KBM-7 (cell line): ENCODE measurements around the gene TOMM70.
"Not testable (repeated sequence)": the region's sequence is repeated elsewhere in the genome, so short reads cannot be mapped to it uniquely, and the experiment has no call there.

ENCODE experiments used
- DNase-seq: peaks from one replicate; pipeline ENCODE4 v3.0.0-alpha.2; 2015
- in situ Hi-C: fragments of 300-500 bp; cut with MboI; formaldehyde crosslinking; loops from 2 replicates; pipeline ENCODE4 v1.14.3; 2020; ENCODE audit warnings: low sequenced_read_pairs, low pct_unique_long_range_greater_than_20kb, mixed read lengths

TOMM70 gene

DNA sequence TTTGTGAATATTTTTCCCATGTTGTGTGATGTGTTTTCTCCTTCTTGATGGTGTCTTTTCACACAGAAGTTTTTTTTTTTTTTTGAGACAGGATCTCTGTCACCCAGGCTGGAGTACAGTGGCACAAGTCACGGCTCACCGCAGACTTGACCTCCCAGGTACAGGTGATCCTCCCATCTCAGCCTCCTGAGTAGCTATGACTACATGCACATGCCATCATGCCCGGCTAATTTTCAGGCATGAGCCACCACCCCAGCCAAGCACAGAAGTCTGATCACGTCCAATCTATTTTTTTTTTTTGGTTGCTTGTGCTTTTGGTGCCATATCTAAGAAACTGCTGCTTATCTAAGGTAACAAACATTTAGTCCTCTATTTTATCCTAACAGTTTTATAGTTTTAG is 24.6 kb downstream of the TOMM70 start:
- in situ Hi-C loops, result no loop called here
- DNase-seq, result no peak

DNA sequence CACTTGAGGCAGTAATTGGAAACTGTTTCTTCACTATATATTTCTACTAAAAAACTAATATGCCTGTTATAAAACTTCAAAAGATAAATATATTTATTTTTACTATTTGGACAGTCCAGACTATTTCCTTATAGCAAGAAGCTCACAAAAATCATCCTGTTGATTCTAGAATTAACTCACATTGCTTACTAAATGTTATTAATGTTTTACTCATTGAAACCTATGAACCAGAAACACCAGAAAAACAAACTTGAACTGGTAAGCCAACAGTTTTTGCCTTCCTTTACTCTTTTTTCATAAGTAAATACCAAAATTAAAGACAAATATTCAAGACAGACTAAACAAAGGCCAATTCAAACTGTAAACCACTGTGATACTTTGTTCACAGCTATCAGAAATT is 26.4 kb downstream of the TOMM70 start:
- in situ Hi-C loops, result no loop called here
- DNase-seq, result no peak

DNA sequence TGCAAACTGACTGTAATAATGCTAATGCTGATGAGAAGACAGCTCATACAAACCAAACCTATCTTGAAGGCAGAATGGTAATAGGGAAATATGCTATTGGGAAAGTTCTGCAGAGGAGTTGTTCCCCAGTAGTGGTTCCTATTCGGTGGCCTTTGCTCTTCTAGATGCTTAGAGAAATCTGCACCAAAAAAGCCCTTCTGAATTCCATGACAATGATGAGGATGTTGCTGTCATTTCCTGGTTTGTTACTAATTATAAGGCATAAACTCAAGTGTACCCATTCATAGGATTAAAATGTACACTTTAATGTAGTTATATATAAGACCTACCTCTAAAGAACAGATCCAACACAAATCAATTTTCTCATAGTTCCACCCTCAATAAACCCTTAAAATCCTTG is 30.1 kb downstream of the TOMM70 start:
- no peak for DNase-seq
- in situ Hi-C loops, result no loop called here

DNA sequence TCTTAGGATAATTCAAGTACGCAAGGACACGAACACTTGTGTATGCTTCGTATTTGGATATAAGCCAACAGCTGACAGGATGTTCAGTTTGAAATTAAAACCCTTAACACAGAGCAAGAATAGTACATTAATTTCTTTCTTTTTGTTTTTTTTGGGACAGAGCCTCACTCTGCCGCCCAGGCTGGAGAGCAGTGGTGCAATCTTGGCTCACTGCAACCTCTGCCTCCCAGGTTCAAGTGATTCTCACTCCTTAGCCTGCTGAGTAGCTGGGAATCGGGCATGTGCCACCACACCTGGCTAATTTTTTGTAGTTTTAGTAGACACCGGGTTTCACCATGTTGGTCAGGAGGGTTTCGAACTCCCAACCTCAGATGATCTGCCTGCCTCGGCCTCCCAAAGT is 32.4 kb downstream of the TOMM70 start:
- in situ Hi-C loops, result no loop called here

DNA sequence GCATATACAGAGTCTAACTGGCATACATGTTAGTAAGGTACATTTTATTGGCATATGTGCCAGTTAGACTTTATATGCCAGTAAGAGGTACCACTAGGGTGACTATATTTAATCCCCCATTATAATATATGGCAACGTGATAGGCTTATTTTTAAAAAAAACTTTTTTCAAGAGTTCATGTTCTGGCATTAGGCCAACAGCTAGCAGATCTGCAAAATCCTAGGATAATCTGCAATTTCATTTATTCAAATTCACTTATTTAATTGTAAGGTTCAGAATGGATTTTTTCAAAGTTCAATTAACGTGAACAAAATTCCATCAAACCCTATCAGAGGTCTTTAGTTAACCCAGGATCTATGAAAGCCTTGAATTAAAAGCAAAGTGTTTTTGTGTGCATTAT is 34.5 kb downstream of the TOMM70 start:
- DNase-seq, result no peak
- in situ Hi-C loops, result no loop called here

More for the DNA sequence above, 32.4 kb downstream of the TOMM70 start:
- no peak for DNase-seq

DNA sequence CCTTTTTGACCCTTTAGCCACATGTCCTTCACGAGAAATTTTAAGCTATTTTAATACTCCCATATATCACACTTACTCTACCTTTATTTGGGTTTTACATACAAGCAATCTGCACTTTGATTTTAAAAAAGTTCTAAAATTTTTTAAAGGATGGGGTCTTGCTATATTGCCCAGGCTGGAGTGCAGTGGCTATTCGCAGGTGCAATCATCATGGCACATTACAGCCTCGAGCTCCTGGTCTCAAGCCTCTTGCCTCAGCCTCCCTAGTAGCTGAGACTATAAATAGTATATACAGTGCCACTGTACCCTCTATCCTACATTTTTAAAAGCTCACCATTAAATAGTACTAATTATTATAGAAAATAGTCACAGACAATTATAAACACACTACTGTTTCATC is 36.5 kb downstream of the TOMM70 start:
- in situ Hi-C loops, result no loop called here
- DNase-seq, result no peak

DNA sequence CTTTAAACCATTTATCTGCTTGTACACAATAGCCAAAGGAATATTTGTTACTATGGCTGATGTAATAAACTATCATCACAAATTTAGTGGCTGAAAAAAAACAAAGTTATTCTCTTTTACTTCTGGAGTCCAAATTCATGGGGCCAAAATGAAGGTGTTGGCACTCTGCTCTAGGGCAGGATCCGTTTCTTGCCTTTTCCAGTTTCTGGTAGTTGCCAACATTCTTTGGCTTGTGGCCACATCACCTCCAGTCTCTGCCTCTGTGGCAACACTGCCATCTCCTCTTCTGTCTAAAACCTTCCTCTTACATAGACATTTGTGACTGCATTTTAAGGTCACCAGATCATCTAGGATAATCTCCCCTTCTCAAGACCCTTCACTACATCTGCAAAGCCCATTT is 39.0 kb downstream of the TOMM70 start:
- DNase-seq, result no peak
- in situ Hi-C loops, result no loop called here

DNA sequence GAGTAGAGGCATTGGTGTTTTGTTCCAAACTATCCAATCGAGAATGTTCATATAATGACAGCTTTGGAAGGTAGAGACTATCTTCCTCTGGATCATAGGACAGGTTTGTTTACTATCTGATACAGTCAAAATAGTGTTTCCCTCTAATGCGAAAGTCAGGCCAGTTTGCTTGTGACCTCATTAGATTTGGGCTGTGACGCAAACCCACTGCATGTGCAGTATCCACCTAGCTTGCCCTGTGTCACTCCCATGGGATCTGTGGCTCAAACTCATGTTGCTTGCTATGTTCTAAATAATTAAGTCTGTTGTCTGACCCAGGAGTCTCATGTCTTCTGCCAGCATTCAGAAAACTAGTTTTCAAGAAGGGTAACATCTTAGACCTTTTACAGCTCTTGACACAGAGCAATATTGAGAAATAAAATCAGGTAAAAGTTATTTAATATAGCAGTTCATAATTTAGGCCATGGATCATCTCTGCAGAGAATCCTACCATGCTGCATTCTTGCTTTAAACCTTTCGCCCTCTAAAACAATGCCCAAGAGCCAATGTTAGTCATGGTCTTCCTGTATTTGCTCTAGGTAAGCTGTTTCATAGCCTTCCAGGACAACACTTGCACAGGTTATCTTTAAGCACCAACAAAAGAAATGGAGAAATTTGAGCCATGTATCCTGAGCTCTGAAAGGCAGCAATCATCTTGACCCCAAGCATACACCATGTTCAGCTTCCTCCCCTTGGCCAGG is 40.0 kb downstream of the TOMM70 start:
- DNase-seq, result no peak
- in situ Hi-C loops, result no loop called here

DNA sequence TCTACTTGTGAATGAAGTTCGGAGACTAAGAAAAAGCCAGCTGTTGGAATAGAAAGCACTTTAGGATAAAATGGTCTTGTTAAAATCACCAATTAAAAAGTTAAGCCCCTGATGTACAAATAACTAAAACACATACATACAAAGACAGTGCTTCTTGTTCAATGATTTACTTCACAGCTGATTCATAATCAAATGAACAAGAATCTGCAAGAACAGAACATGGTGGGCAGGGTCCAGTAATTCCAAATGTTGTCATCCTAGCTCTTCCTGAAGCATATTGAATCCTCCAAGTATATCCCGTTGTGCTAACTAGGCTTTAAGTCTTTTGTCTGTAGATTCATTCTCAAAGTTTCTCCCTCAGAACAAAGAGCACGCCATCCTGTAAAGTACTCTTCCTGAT is 41.9 kb downstream of the TOMM70 start:
- in situ Hi-C loops, result no loop called here
- no peak for DNase-seq

DNA sequence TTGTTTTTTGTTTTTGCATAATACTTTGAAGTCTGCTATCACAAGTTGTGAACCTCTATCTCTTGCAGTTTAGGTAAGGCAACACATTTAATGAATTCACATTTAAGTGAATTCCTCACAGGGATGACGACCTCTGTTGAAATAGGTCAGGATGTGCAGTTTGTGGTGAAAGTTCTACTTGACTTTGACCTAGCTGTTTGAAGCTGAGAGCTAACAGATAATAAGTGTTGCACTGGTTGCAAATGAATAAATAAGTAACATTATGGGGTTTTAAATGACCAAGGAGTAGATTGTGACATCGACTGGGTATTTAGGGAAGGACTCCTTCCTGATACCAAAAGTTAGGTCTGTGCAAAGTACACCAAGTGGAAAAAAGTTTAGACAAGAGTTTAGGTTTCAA is 42.5 kb downstream of the TOMM70 start:
- in situ Hi-C loops, result no loop called here
- DNase-seq, result no peak

DNA sequence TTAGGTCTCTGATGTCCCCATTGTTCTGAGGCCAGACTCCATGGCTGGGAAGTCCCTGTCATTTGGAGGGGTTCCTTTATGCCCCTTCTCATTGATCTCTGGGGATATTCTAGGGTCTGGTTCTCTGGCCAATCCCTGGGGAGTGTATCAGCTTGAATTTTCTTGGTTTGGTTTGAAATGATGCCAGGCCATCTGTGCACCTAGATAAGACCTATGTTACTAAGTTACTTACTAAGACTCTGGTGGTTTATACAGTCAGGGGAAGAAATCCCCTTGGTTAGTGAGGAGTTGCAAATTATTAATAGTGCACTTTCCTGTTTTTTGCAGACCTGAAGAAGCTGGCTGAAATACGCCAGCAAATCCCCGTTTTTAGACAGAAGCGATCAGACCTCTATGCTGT is 46.0 kb downstream of the TOMM70 start:
- no peak for DNase-seq
- in situ Hi-C loops, result no loop called here

DNA sequence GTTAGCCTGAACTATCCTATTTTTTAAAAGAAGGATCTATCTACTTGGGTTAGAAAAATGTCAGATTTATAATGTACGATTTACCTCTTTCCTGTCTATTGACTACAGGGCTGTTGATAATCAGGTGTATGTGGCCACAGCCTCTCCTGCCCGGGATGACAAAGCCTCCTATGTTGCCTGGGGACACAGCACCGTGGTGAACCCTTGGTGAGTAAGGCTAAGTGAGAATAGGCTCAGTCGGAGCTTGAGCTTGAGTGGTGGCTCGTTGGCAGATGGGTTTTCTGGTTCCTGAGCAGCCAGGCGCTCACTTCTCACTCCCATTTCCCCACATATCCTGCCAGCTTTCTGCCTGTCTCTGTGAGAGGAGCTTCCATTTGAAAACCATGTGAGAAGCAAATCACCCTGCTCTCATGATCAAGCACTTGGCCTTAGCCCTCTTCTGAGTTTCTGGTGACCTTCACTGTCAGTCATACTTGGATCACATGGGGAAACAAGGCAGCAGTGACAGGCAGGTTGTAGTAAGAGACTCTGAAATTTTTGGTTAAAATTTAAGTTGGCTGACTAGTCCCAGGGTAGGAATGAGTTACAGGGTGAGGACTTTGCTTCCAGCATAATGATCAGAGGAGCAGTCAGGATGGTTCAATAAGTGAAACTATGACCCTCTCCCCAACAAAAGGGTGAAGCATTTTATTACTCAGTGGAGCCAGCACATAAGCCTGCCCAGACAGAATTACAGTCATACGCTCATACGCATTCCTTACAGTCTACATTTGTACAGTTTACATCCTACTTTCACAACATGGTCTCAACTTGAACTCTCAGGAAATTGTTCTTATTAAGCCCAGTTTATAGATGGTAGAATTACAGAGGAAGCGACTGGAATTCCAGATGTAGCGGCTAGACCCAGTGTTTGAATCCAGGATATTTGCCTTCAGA is 48.3 kb downstream of the TOMM70 start:
- in situ Hi-C loops, result no loop called here
- DNase-seq, result no peak

DNA sequence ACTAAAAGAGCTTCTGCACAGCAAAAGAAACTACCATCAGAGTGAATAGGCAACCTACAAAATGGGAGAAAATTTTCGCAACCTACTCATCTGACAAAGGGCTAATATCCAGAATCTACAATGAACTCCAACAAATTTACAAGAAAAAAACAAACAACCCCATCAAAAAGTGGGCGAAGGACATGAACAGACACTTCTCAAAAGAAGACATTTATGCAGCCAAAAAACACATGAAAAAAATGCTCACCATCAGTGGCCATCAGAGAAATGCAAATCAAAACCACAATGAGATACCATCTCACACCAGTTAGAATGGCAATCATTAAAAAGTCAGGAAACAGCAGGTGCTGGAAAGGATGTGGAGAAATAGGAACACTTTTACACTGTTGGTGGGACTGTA is 49.1 kb downstream of the TOMM70 start:
- DNase-seq, in situ Hi-C loops: not testable (repeated sequence)

DNA sequence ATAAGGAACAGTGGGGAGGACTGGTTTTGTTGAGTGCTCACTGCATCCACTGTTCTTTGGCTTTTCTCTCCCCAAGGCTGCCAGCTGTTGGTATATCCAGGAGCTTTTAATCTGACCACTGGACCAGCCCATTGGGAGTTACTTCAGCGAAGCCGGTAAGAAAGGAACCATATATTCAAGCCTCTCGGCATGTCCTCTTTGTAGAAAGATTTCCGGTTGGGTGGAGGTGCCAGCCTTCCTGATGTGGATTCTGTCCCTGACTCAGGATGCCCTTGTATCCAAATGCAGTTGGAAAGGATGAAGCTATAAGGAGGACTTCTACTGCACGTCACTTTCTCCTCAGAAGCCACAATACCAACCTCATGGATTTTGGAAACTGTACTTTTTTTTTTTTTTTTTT is 52.2 kb downstream of the TOMM70 start:
- in situ Hi-C loops, result no loop called here
- DNase-seq, result no peak

DNA sequence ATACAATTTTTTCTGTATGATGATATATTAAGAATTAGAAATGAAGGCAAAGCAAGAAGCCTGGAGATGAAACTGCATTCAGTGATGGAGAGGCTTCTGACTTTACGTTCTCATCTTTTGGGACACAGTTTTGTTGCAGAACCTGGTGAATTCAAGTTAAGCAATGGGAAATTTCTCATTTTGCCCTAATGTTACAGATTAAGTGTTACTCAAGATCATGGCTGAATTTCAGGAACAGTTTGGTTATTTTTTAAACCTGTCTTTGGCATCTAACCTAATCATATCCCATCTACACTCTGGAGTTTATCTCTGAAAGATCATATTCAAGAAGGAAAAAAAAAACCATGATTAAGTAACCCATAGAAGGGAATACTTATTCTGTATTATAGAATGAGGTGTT is 60.4 kb downstream of the TOMM70 start:
- in situ Hi-C loops, result no loop called here
- no peak for DNase-seq

DNA sequence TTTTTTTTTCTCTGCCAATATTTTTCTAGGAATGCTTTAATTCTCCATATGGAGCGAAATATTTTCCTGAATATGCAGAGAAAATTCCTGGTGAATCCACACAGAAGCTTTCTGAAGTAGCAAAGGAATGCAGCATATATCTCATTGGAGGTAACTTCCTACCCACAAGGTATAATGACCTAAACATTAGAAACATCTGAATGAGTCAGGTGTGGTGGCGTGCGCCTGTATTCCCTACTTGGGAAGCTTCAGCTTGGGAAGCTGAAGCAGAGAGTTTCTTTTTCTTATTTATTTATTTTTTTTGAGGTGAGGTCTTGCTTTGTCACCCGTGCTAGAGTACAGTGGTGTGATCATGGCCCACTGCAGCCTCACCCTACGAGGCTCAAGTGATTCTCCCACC is 61.1 kb downstream of the TOMM70 start:
- no peak for DNase-seq
- in situ Hi-C loops, result no loop called here

DNA sequence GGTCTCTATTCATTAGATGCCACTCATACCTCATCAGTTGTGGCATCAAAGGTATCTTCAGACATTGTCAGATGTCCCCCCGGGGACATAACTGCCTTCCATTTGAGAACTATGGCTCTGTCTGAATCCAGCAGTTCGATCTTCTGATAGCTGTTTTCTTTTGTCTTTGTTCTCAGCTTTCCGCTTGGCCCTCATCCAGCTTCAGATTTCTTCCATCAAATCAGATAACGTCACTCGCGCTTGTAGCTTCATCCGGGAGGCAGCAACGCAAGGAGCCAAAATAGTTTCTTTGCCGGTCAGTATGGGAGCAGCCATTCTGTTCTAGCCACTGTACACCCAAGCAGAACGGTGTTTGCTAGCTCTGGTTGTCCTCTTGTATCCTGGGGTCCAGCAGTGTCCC is 62.0 kb downstream of the TOMM70 start:
- no peak for DNase-seq
- in situ Hi-C loops, result no loop called here

DNA sequence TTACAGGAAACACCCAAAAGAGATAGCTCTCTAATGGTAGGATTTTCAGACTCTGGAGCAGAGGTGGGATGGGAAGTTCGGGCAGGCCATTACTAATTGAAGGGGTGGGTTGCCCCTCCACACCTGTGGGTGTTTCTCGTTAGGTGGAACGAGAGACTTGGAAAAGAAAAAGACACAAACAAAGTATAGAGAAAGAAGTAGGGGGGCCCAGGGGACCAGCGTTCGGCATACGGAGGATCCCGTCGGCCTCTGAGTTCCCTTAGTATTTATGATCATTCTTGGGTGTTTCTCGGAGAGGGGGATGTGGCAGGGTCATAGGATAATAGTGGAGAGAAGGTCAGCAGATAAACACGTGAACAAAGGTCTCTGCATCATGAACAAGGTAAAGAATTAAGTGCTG is 64.7 kb downstream of the TOMM70 start:
- in situ Hi-C loops, DNase-seq: not testable (repeated sequence)

DNA sequence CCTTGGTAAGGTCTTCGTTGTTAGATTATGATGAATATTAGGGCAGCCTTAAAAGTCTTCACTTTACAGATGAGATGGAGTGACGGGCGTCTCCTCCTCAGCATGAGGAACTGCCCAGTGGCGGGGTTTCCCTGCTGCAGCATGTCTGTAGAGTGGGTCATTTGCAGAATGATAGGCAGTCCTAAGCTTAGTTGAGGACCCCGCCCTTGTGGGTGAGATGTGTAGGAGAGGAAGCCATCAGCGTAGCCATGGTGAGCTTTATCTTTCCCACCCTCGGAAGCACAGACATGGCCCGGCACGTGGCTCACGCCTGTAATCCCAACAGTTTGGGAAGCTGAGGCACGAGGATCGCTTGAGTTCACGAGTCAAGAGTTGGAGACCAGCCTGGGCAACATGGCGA is 65.5 kb downstream of the TOMM70 start:
- in situ Hi-C loops, result no loop called here
- DNase-seq, result no peak

DNA sequence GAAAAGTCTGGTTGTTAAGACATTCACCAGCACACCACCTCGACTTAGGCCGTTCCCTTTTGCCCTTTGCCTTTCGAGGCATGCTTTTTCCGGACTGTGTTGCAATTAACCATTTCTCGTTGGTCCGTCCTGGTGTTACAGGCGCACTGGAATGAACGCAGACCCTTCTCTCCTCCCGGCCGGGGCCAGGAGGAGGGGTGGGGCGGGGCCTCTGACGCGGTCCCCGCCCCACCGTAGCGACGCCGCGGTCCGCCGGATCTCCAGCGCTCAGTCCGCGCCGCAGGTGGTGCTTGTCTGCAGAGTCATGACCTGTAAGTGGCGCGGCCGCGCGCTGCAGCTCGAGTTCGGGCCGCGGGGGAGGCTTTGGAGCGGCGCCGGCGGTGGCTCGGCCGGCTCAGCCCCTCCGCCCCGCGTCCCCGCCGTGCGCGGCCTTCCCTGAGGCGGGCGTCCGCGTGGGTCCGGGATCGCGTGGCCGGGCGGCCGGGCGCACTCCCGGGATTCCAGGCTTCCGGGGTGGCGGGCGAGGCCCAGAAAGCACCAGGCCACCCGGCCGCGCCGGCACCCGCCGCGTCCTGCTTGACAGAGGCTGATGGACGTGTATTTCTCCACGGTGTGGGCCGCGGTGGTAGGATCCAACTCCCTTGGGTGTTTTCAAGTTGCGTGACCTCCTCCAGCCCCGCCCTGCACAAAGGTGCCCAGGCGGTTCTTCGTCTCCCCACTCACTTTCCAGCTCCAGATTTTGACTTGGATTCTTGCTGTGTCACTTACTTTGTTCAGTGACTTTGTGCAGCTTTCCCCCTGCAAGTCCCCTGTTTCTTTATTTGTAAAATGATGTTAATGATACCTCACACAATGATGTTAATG is 66.2 kb downstream of the TOMM70 start, which contains the start of gene NIT2:
Gene NIT2, plus strand, starts transcription at position 270 of the 864 bp plus-strand sequence. Its CDS starts 35 bp downstream, at position 305.
- in situ Hi-C loops, result no loop called here
- peak; percentile 87 for DNase-seq
